D721Med (cell line): Measurements from ENCODE around the gene NXPH1.

ENCODE experiments used
- DNase-seq: peaks from one replicate; pipeline ENCODE4 v3.0.0; 2011; ENCODE audit warnings: low spot score; ENCODE audit not compliant: insufficient read length
- FAIRE-seq: peaks from 2 replicates; lab custom pipeline; 2011; peaks lifted over from hg19 to GRCh38; lab: Jason Lieb, UNC
- TF ChIP-seq, protein P1 (sequence below): IDR thresholded peaks from 2 replicates; pipeline ENCODE4 v1.5.1; 2012; ENCODE audit warnings: mild to moderate bottlenecking, control low read depth; ENCODE audit not compliant: insufficient read depth; ENCODE audit errors: missing control alignments

Gene NXPH1

DNA sequence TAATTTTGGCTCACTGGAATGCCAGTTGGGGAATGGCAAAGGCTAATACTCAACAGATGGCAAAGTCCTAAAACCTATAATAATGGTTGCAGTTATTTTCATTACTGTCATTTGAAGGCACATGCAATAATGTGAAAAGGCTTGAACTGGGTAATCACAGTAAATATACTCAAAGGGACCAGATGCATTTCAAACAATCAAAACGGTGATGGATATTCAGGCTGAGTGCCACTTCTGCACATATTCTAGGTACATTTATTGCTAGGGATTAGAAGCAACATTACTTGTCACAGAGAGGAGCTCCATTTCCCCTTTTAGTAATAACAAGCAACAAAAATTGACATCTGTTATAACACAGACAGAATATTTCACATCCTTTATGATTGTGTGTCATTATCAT, 171.8 kb downstream of the NXPH1 start:
- FAIRE-seq (no peak), DNase-seq (no peak)
- TF ChIP-seq, protein P1, sequence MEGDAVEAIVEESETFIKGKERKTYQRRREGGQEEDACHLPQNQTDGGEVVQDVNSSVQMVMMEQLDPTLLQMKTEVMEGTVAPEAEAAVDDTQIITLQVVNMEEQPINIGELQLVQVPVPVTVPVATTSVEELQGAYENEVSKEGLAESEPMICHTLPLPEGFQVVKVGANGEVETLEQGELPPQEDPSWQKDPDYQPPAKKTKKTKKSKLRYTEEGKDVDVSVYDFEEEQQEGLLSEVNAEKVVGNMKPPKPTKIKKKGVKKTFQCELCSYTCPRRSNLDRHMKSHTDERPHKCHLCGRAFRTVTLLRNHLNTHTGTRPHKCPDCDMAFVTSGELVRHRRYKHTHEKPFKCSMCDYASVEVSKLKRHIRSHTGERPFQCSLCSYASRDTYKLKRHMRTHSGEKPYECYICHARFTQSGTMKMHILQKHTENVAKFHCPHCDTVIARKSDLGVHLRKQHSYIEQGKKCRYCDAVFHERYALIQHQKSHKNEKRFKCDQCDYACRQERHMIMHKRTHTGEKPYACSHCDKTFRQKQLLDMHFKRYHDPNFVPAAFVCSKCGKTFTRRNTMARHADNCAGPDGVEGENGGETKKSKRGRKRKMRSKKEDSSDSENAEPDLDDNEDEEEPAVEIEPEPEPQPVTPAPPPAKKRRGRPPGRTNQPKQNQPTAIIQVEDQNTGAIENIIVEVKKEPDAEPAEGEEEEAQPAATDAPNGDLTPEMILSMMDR = no peak

DNA sequence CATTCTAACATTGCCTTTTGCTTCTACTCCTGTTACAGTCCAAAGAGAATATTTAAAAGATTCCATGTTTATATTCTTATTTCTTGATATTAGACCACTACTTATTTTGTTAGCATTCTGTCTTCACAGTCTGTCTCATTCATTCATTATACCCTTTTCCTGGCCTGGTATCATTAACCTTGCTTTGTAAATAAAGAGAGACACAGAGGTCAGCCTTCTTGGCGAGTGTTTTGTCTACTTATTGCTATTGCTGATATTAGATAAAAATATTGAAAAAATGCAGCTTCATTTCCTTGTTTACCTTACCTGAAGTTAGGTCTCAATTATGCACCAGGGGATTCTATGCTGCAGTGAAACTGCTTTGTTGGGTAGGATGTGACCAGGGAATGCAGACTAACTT, 179.2 kb downstream of the NXPH1 start:
- TF ChIP-seq, protein P1 = no peak
- DNase-seq (no peak), FAIRE-seq (no peak)

DNA sequence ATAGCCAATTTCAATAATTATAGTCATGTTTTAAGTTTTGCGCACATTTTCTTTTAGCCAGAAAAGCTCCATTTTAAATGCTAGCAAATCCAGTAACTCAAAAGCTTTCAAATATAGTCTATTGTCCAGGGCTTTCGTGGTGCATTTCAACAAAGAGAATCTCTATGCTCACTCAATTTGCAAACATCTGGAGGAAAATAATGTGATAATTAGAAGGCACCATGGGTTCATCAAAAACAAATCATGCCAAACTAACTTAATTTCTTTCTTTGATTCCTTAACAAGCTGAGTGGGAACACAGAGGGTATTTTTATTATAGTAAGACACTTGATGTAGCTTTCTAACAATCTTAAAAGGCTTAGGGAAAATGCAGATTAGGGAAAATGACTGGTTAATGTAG, 179.8 kb downstream of the NXPH1 start:
- FAIRE-seq (no peak), DNase-seq (no peak)
- TF ChIP-seq, protein P1 = no peak

DNA sequence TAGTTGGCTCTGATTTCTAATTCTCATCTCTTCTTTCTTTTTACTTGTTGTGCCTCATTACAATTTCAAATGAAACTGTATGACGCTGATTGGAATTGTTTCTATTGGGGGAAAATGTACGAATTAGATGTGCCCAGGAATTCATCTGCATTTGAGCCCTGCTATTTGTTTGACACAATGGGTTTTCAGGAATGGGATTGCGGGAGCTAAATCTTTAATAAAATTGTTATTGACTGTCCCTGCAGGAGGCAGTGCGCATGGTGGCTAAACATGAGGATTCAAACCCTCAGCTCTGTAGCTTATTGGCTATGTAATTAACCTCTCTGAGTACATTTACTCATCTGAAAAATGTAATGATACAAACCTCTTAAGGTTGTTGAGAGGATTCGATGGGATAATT, 181.6 kb downstream of the NXPH1 start:
- TF ChIP-seq, protein P1 = no peak
- DNase-seq = no peak
- no peak for FAIRE-seq

DNA sequence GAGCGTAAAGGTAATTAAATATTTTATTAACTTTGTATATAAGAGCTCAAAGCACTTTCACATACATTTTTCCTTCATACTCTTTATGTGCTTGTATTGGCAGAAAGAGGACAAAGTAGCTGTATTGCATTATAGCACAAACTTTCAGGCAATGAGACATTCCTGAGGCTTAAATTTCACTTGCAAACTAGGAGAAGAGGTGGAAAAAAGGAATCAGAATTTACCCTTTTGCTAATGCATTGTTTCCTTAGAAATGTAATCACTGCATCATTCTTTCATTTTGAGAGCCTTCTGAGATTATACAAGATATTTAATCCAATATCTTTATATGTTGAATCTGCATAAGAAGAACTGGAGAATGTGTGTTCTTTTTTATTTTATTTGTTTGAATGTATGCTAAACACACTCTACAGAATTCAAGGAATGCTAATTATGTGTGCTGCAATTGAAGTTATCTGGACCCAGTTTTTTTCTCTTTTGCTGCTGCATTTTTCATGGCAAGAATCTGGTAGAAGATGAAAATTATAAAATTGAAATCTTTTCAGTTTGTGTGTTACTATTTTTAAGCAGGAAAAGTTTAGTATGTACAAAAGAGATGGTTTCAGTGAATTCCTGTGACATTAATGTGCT, 185.1 kb downstream of the NXPH1 start:
- FAIRE-seq (no peak), DNase-seq (no peak)
- TF ChIP-seq, protein P1 = no peak

DNA sequence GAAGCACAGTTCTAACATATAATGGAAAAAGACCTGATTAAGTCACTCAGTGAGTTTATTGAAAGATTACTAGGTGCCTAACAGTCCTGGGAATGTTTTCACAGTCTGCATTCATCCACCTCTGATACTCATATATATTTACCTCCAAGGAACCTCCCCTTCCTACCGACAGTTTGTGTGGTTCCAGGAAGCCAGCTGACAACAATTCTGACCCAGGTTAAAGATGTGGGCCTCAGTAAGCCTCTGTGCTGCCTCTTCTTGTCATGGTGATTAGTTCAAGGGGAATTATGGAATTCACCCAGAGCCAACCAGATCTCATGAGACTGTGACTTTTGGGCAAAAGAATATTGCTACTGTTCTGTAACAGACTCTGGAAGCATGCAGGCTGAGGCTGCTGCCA, 186.8 kb downstream of the NXPH1 start:
- TF ChIP-seq, protein P1 = no peak
- no peak for DNase-seq
- FAIRE-seq = no peak

DNA sequence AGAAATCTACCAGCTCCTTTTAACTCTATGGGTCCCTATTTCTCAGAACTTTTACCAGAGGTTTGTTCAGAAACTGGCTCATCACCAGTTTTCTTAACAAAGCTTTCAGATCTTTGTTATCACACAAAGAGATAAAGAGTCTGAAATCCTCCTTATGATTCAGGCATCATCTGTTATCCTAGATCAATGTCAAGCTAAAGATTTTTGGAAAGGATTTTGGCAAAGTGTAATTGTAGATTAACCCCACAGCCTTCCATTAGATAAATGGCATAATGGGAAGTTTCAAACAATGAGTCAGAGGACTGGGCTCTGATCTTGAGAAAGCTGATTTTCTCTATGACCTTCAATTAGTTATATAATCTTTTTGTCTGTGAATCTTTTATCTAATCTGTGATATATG, 192.2 kb downstream of the NXPH1 start:
- TF ChIP-seq, protein P1 = no peak
- DNase-seq (no peak), FAIRE-seq (peak; percentile 64)
